RWPE2 (cell line): ENCODE results near the gene CDC42EP4.

ENCODE experiments used
- ATAC-seq: fragments of 200-7000 bp; cut with Tn5 transposase; 3 replicates; pipeline ENCODE4 v1.9.1; 2021; ENCODE audit warnings: low read depth
- DNase-seq: peaks from one replicate; pipeline ENCODE4 v3.0.0-alpha.2; 2020; ENCODE audit warnings: low spot score
- H3K27ac ChIP-seq: fragments of 450-650 bp; 2 replicates; pipeline ENCODE4 v1.5.1; 2017; ENCODE audit warnings: mild to moderate bottlenecking; ENCODE audit not compliant: poor library complexity, severe bottlenecking
- H3K27me3 ChIP-seq: fragments of 250-450 bp; sonication (Bioruptor Pico); 2 replicates; pipeline ENCODE4 v1.5.1; 2021; ENCODE audit warnings: mild to moderate bottlenecking, moderate library complexity; ENCODE audit not compliant: insufficient read depth, poor library complexity, severe bottlenecking
- H3K36me3 ChIP-seq: fragments of 250-450 bp; sonication (Bioruptor Pico); 2 replicates; pipeline ENCODE4 v1.5.1; 2020; ENCODE audit warnings: low read depth, mild to moderate bottlenecking, moderate library complexity
- H3K4me1 ChIP-seq: fragments of 250-450 bp; sonication (Bioruptor Pico); 2 replicates; pipeline ENCODE4 v1.5.1; 2021; ENCODE audit warnings: mild to moderate bottlenecking, moderate library complexity; ENCODE audit not compliant: insufficient read depth, poor library complexity, severe bottlenecking
- H3K4me3 ChIP-seq: fragments of 250-450 bp; sonication (Bioruptor Pico); 2 replicates; pipeline ENCODE4 v1.5.1; 2021; ENCODE audit warnings: mild to moderate bottlenecking, moderate library complexity; ENCODE audit not compliant: severe bottlenecking
- H3K9me3 ChIP-seq: fragments of 250-450 bp; sonication (Bioruptor Pico); 2 replicates; pipeline ENCODE4 v1.5.1; 2021; ENCODE audit warnings: mild to moderate bottlenecking, moderate library complexity; ENCODE audit not compliant: severe bottlenecking
- CTCF ChIP-seq: fragments of 450-650 bp; IDR thresholded peaks from one replicate; pipeline ENCODE4 v1.5.1; 2017; ENCODE audit warnings: mild to moderate bottlenecking, moderate library complexity; ENCODE audit not compliant: poor library complexity, severe bottlenecking

CDC42EP4 gene

GRCh38 chr17:73248532-73248931 is 63.3 kb downstream of the CDC42EP4 start:
- H3K27me3 ChIP-seq, result no peaks in the 10 kb centered on the region
- peaks cover 26% of the 10 kb centered on the region for H3K36me3 ChIP-seq
- no peak for ATAC-seq
- no peak for DNase-seq
- H3K4me1 ChIP-seq, result no peaks in the 10 kb centered on the region
- H3K27ac ChIP-seq, result no peak overlapping the region
- TF ChIP-seq CTCF, result no peak
- H3K4me3 ChIP-seq, result no peak overlapping the region
- H3K9me3 ChIP-seq, result no peaks in the 10 kb centered on the region

GRCh38 chr17:73247726-73248125 is 64.1 kb downstream of the CDC42EP4 start:
- Histone ChIP-seq H3K36me3 (peaks cover 28% of the 10 kb centered on the region), H3K27me3 (no peaks in the 10 kb centered on the region), H3K27ac (no peak overlapping the region), H3K9me3 (no peaks in the 10 kb centered on the region), H3K4me3 (no peak overlapping the region), H3K4me1 (no peaks in the 10 kb centered on the region)
- DNase-seq (no peak), ATAC-seq (no peak)
- peak; percentile 41 for TF ChIP-seq CTCF

DNA sequence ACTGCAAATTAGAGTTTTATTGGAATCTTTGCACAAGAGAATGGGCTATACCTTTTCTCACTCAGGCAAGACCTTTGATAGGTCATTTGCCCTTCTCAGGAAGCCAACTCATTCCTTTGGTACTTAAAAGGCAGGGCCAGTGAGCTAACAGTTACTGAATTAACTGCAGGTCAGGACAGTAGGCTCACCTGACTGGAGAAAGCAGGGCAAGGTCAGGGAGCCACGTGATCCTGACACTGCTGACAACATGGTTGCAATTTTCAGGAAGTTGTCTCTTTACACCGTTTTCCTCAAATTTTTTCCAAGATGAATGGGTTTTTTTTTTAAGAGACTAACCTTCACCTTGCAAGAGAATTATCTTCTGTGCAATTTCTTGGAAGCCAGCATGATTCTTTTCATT is 71.2 kb downstream of the CDC42EP4 start:
- DNase-seq, result no peak
- no peak for TF ChIP-seq CTCF
- no peak overlapping the region for H3K27ac ChIP-seq
- no peaks in the 10 kb centered on the region for H3K27me3 ChIP-seq
- peak; percentile 71 for ATAC-seq
- H3K36me3 ChIP-seq, result peaks cover 60% of the 10 kb centered on the region
- H3K4me1 ChIP-seq, result peaks cover 5% of the 10 kb centered on the region
- no peak overlapping the region for H3K4me3 ChIP-seq
- H3K9me3 ChIP-seq, result no peaks in the 10 kb centered on the region

- H3K4me1 ChIP-seq, result peaks cover 5% of the 10 kb centered on the region
- DNase-seq, result no peak
- ATAC-seq, result no peak
- H3K27me3 ChIP-seq, result no peaks in the 10 kb centered on the region
- no peak overlapping the region for H3K4me3 ChIP-seq
- no peak overlapping the region for H3K27ac ChIP-seq
- H3K9me3 ChIP-seq, result no peaks in the 10 kb centered on the region
- H3K36me3 ChIP-seq, result peaks cover 62% of the 10 kb centered on the region
- TF ChIP-seq CTCF, result no peak
These were observed 74.1 kb downstream of the CDC42EP4 start for GRCh38 chr17:73237714-73238113.

DNA sequence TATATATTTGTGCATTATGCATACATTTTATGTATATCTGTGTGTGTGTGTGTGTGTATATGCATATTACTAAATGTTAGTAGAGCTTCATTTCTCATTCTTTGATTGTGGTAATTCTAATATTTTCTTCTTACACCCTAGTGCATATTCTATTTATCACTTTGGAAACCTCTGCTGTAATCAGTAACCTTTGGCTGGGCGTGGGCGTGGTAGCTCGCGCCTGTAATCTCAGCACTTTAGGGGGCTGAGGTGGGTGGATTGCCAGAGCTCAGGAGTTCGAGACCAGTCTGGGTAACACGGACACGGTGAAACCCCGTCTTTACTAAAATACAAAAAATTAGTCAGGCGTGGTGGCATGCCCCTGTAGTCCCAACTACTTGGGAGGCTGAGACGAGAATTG is 77.1 kb downstream of the CDC42EP4 start:
- Histone ChIP-seq H3K27ac (no peak overlapping the region), H3K4me3 (no peak overlapping the region), H3K4me1 (peaks cover 8% of the 10 kb centered on the region), H3K27me3 (no peaks in the 10 kb centered on the region), H3K9me3 (no peaks in the 10 kb centered on the region), H3K36me3 (peaks cover 38% of the 10 kb centered on the region)
- ATAC-seq (no peak), DNase-seq (no peak)
- no peak for TF ChIP-seq CTCF
